ENCODE measurements around the gene CSNK2A3. TPM values are rescaled to one million over a fixed set of nuclear protein-coding genes. Genes with fewer than 3 reads are reported as not detected.
"Not testable (repeated sequence)": the region's sequence is repeated elsewhere in the genome, so short reads cannot be mapped to it uniquely, and the experiment has no call there.

The CSNK2A3 gene
- 1 to 10 TPM in 1 of 6 donors, under 1 TPM in 5; 0.42 to 1.1 (median 0.58) TPM for total RNA-seq
- under 1 TPM in 1 of 2 donors, not detected in 1; 0.19 TPM for polyA plus RNA-seq

DNA sequence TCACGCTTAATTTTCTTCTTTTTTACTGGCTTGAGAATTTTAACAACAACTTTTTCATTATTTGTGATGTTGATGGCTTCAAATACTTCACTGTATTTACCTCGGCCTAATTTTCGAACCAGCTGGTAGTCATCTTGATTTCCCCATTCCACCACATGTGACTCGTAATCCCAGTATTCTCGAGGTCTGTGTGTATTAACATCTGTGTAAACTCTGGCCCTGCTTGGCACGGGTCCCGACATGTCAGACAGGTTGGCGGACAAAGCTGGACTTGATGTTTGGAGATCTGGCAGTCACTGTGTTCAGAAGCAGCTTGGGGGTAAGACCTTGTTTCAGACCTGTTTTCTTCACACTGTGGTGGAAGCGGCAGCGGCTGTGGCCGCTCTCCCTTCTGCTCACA, at the start of gene CSNK2A3:
CSNK2A3 (minus strand) TSS at position 373 of the 400 bp plus-strand sequence; CDS start at position 242, 131 bp downstream.
- H3K27ac ChIP-seq; H3K9me3 ChIP-seq; H3K4me1 ChIP-seq; H3K27me3 ChIP-seq; DNase-seq; intact Hi-C loops (cut with DNase I); H3K4me3 ChIP-seq; H3K36me3 ChIP-seq; FAIRE-seq: not testable (repeated sequence)
- peak; percentile 58 to 82 (median 66) for ATAC-seq
- 59 to 63% methylated on average over 10 to 11 of the region's 11 CpGs for WGBS, 2 donors

DNA sequence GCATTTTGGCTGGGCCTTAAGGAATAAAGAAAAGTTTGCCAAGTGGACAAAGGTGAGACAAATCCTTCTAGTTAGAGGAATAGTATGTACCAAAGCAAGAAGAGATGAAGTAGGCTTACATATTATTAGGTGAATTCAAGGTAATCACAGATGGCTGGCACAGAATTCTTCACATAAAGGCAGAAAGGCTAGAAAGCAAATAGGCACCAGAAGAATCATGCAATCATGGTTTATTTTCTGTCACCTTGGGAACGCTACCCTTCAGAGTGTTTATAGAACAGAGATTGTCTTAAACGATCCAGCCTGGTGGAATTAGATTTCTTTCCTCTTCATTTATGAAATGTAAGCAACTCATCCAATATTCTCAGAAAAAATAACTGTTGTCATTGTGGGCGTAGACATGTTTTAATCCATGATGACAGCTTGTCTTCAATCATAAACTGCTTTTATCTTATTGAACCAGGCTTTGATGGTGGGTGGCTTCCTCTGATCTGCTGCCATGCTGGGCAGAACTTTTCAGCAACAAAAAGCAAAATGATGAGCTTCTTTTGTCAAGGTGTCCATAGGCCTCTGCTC, 49.0 kb upstream of the CSNK2A3 start:
- Histone ChIP-seq H3K27ac (no peak overlapping the region), H3K9me3 (no peaks in the 10 kb centered on the region), H3K36me3 (no peaks in the 10 kb centered on the region), H3K4me3 (no peak overlapping the region), H3K27me3 (no peaks in the 10 kb centered on the region), H3K4me1 (peaks cover 0 to 10% (median 3%) of the 10 kb centered on the region in 3 donors)
- TF ChIP-seq, protein P1, sequence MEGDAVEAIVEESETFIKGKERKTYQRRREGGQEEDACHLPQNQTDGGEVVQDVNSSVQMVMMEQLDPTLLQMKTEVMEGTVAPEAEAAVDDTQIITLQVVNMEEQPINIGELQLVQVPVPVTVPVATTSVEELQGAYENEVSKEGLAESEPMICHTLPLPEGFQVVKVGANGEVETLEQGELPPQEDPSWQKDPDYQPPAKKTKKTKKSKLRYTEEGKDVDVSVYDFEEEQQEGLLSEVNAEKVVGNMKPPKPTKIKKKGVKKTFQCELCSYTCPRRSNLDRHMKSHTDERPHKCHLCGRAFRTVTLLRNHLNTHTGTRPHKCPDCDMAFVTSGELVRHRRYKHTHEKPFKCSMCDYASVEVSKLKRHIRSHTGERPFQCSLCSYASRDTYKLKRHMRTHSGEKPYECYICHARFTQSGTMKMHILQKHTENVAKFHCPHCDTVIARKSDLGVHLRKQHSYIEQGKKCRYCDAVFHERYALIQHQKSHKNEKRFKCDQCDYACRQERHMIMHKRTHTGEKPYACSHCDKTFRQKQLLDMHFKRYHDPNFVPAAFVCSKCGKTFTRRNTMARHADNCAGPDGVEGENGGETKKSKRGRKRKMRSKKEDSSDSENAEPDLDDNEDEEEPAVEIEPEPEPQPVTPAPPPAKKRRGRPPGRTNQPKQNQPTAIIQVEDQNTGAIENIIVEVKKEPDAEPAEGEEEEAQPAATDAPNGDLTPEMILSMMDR (IDR thresholded peaks at IDR 0.05): no peak
- DNase-seq (peak in 1 of 6 donors; percentile 33), FAIRE-seq (no peak), ATAC-seq (peak; percentile 69 to 91 (median 78))
- WGBS, 2 donors: 43 to 48% methylated on average over 3 of the region's 3 CpGs
- intact Hi-C loops (cut with DNase I): no loop called here

DNA sequence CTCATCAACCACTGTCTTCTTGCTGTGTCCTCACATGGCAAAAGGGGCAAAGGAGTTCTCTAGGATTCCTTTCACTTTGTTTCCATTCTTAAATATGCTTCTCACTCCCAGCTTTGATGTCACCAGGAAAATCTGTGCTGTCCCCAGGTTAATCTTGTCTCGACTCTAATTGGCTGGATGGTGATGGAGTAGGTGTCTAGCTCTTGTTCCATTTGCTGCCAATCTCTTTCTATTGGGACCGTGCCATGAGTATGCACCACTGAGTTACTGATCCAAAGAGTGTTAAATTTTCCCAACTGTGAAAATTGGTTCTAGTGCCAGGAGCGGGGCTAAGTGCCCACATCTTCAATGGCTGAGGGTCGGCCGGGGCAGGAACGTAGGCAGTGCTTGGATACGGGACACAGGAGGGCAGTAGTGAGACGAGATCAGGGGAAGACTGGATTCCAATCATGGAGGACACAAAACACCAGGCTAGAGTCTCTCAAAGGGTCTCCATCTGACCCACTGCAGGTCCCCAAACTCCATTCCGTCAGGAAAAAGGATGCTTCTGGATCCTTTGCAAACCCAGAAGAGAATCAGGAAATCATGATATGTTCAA, 47.7 kb upstream of the CSNK2A3 start:
- Histone ChIP-seq H3K4me1 (peaks cover 0 to 10% (median 3%) of the 10 kb centered on the region in 3 donors), H3K4me3 (no peak overlapping the region), H3K27ac (no peak overlapping the region), H3K36me3 (no peaks in the 10 kb centered on the region), H3K9me3 (no peaks in the 10 kb centered on the region), H3K27me3 (no peaks in the 10 kb centered on the region)
- intact Hi-C loops (cut with DNase I): no loop called here
- FAIRE-seq (no peak), ATAC-seq (no peak), DNase-seq (no peak)
- TF ChIP-seq, protein P1 (IDR thresholded peaks at IDR 0.05): no peak
- 93 to 95% methylated on average over 9 of the region's 9 CpGs for WGBS, 2 donors

DNA sequence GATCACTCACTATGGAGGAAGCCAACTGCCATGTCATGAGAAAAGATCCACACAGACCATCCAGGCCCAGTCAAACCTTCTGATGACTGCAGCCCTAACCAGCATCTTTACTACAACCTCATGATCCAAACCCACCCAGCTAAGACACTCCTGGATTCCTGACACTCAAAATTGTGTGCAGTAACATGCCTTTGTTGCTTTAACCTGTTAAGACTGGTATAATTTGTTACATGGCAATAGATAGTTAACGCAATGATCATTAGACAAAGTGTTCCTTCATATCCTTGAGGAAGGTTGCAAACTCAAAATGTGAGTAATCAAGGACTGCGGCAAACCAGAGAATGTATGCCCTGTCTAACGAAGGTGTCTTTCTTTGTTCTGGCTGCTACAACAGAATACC, 47.1 kb upstream of the CSNK2A3 start:
- no peak for DNase-seq
- no peaks in the 10 kb centered on the region for H3K27me3 ChIP-seq
- ATAC-seq: no peak
- no peaks in the 10 kb centered on the region for H3K36me3 ChIP-seq
- peaks cover 0 to 10% (median 3%) of the 10 kb centered on the region in 3 donors for H3K4me1 ChIP-seq
- no peaks in the 10 kb centered on the region for H3K9me3 ChIP-seq
- intact Hi-C loops (cut with DNase I): no loop called here
- no peak for FAIRE-seq
- TF ChIP-seq, protein P1 (IDR thresholded peaks at IDR 0.05): no peak
- 96 to 98% methylated on average over 3 of the region's 3 CpGs for WGBS, 2 donors
- H3K27ac ChIP-seq: no peak overlapping the region
- no peak overlapping the region for H3K4me3 ChIP-seq

DNA sequence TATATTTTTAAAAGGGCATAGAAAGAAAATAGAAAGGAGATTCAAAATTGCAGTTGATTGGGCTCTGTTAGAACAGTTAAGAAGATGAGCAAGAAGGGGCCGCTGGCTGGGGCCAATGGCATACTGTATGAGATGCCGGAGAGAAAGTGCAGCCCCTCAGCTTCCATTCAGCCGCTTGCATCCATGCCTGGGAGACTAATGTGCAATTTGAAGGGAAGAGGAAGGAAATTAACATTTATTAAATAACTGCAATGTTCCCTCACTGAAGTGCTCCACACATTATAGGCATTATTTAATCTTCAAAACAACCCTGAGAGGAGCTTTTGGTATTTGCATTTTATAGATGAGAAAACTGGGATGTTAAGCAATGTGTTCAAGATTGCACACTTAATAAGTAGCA, 44.7 kb upstream of the CSNK2A3 start:
- intact Hi-C loops (cut with DNase I): no loop called here

More for the DNA sequence above, 44.7 kb upstream of the CSNK2A3 start:
- Histone ChIP-seq H3K27me3 (no peaks in the 10 kb centered on the region), H3K4me3 (no peak overlapping the region), H3K36me3 (no peaks in the 10 kb centered on the region), H3K27ac (no peak overlapping the region), H3K9me3 (no peaks in the 10 kb centered on the region), H3K4me1 (peaks cover 0 to 10% (median 3%) of the 10 kb centered on the region in 3 donors)
- FAIRE-seq: no peak
- no peak for DNase-seq
- TF ChIP-seq, protein P1 (IDR thresholded peaks at IDR 0.05): no peak
- ATAC-seq: no peak
- WGBS, 2 donors: 91 to 94% methylated on average over 3 of the region's 3 CpGs

Measured in pancreas (tissue), 10 donors.